B cell (primary cell): ENCODE results near the gene RAB3B. TPM values are rescaled to one million over a fixed set of nuclear protein-coding genes. Genes with fewer than 3 reads are reported as not detected.

Experiments used
- ATAC-seq: fragments of 200-7000 bp; cut with Tn5 transposase; one replicate; pipeline ENCODE4 v1.10.0; 2021; ENCODE audit warnings: low read depth, mild to moderate bottlenecking, moderate number of reproducible peaks, moderate library complexity
- CTCF ChIA-PET: fragments of 350-600 bp; sonication (Branson Sonifier 250); formaldehyde crosslinking; loops from one replicate; lab custom pipeline; 2021; ENCODE audit warnings: antibody characterized with exemption, inconsistent platforms; lab: Charles Lee
- POLR2A ChIA-PET: fragments of 350-600 bp; sonication (Branson Sonifier 250); formaldehyde crosslinking; loops from one replicate; lab custom pipeline; 2021; ENCODE audit warnings: antibody characterized with exemption; lab: Charles Lee
- DNase-seq: peaks from one replicate; pipeline ENCODE4 v3.0.0; 2013
- H2AFZ ChIP-seq: 2 replicates; pipeline ENCODE4 v1.6.1; 2012; ENCODE audit warnings: mild to moderate bottlenecking, low read depth, low read length; ENCODE audit not compliant: insufficient read depth, poor library complexity, severe bottlenecking
- H3K27ac ChIP-seq, 2 donors: 1 replicate in 1 of 2; 2 replicates in 1 of 2; pipeline ENCODE4 v1.5.1; 2012 to 2013; ENCODE audit warnings: low read length in 2 of 2, mild to moderate bottlenecking in 2 of 2, moderate library complexity in 1 of 2
- H3K27me3 ChIP-seq, 4 experiments: fragments of 200-600 bp in 1 of 4; sonication (generic) in 1 of 4; replicated peaks in 1 of 4; 1 replicate in 2 of 4; 2 replicates in 2 of 4; pipeline versions ENCODE4 v1.6.1 to v1.7.0; 2013 to 2016; ENCODE audit warnings: low read length in 3 of 4, mild to moderate bottlenecking in 2 of 4, mixed read lengths in 1 of 4, moderate library complexity in 1 of 4; ENCODE audit not compliant: insufficient read depth in 4 of 4, control insufficient read depth in 3 of 4; ENCODE audit errors: control extremely low read depth in 1 of 4
- H3K36me3 ChIP-seq, 2 experiments: replicated peaks in 1 of 2; 1 replicate in 1 of 2; 2 replicates in 1 of 2; pipeline versions ENCODE4 v1.6.1 to v1.7.1; 2013; ENCODE audit warnings: low read length in 1 of 2; ENCODE audit not compliant: insufficient read depth in 2 of 2, control insufficient read depth in 1 of 2; ENCODE audit errors: control extremely low read depth in 1 of 2, extremely low read depth in 1 of 2
- H3K4me1 ChIP-seq, 2 donors: fragments of 200-600 bp in 1 of 2; sonication (generic) in 1 of 2; 1 replicate in 1 of 2; 2 replicates in 1 of 2; pipeline versions ENCODE4 v1.5.1 to v1.6.1; 2013 to 2017; ENCODE audit warnings: low read length in 2 of 2; ENCODE audit not compliant: control insufficient read depth in 2 of 2, insufficient read depth in 2 of 2
- H3K4me2 ChIP-seq: replicated peaks from 2 replicates; pipeline ENCODE3; 2012; ENCODE audit warnings: mild to moderate bottlenecking, low read depth, low read length; ENCODE audit not compliant: poor library complexity, severe bottlenecking
- H3K4me3 ChIP-seq, 5 experiments: fragments of 200-600 bp in 1 of 5; sonication (generic) in 1 of 5; 1 replicate in 3 of 5; 2 replicates in 2 of 5; pipeline versions ENCODE4 v1.5.1 to v1.7.0; 2011 to 2016; ENCODE audit warnings: low read length in 4 of 5, mild to moderate bottlenecking in 4 of 5, low read depth in 2 of 5, control low read depth in 1 of 5, moderate library complexity in 1 of 5; ENCODE audit not compliant: insufficient read depth in 1 of 5; ENCODE audit errors: control extremely low read depth in 1 of 5, extremely low read depth in 1 of 5
- H3K79me2 ChIP-seq: fragments of 200-600 bp; sonication (generic); one replicate; pipeline ENCODE4 v1.6.0; 2016; ENCODE audit warnings: low read length; ENCODE audit not compliant: control insufficient read depth, insufficient read depth
- H3K9ac ChIP-seq: fragments of 200-600 bp; sonication (generic); 2 replicates; pipeline ENCODE4 v1.6.1; 2017; ENCODE audit warnings: mild to moderate bottlenecking, low read length, moderate library complexity
- H3K9me3 ChIP-seq, 3 donors: one replicate each; pipeline versions ENCODE4 v1.6.1 to v1.7.1; 2013; ENCODE audit warnings: low read length in 2 of 3; ENCODE audit not compliant: control insufficient read depth in 2 of 3, insufficient read depth in 1 of 3; ENCODE audit errors: control extremely low read depth in 1 of 3
- H4K20me1 ChIP-seq: 2 replicates; pipeline ENCODE4 v1.6.0; 2012; ENCODE audit warnings: mild to moderate bottlenecking, low read length; ENCODE audit not compliant: insufficient read depth, control insufficient read depth, poor library complexity, severe bottlenecking
- H3K27ac Mint-ChIP-seq: one replicate; pipeline ENCODE4 v1.8.0; 2021; ENCODE audit warnings: mixed read lengths
- H3K27me3 Mint-ChIP-seq: one replicate; pipeline ENCODE4 v1.8.0; 2021; ENCODE audit warnings: mixed read lengths
- H3K4me1 Mint-ChIP-seq: one replicate; pipeline ENCODE4 v1.8.0; 2021; ENCODE audit warnings: mixed read lengths
- H3K4me3 Mint-ChIP-seq: one replicate; pipeline ENCODE4 v1.8.0; 2021; ENCODE audit warnings: mixed read lengths
- H3K9me3 Mint-ChIP-seq: one replicate; pipeline ENCODE4 v1.8.0; 2022; ENCODE audit warnings: mixed read lengths; ENCODE audit not compliant: insufficient read depth
- EZH2 ChIP-seq: IDR thresholded peaks from 2 replicates; pipeline ENCODE4 v1.6.1; 2012; ENCODE audit warnings: borderline replicate concordance, low read depth, mild to moderate bottlenecking, moderate library complexity, low read length; ENCODE audit not compliant: insufficient read depth, poor library complexity, severe bottlenecking
- WGBS: methylation state at CpG from one replicate; pipeline ENCODE4 v1.1.5; 2013; ENCODE audit warnings: missing lambda C conversion rate; ENCODE audit not compliant: insufficient coverage; 5-methylcytosine and 5-hydroxymethylcytosine counted together
- intact Hi-C: fragments of 100-400 bp; cut with micrococcal nuclease; formaldehyde crosslinking; loops from one replicate; pipeline ENCODE4 v1.10.0; 2022
- polyA plus RNA-seq: library from polyadenylated mRNA; depleted of rRNA; stranded (reverse); fragments of >200 nt; gene quantifications from 2 replicates; pipeline ENCODE4 v1.2.3, GENCODE V29; 2012
- total RNA-seq, 2 donors: library from RNA; stranded (reverse); fragments of 120-200 nt in 1 of 2; gene quantifications; 1 replicate in 1 of 2; 2 replicates in 1 of 2; pipeline versions ENCODE4 v1.2.3 to v1.2.4, GENCODE V29; 2013 to 2022
- TF ChIP-seq, protein P1 (sequence below): fragments of 200-600 bp; IDR thresholded peaks from one replicate; pipeline ENCODE4 v1.8.0; 2022; ENCODE audit warnings: antibody characterized with exemption, mild to moderate bottlenecking

RAB3B gene
- total and polyA plus RNA-seq, 2 donors (not counting 1 experiment from before 2014, with no cell fraction given): 0.02 TPM; not detected in 1

DNA sequence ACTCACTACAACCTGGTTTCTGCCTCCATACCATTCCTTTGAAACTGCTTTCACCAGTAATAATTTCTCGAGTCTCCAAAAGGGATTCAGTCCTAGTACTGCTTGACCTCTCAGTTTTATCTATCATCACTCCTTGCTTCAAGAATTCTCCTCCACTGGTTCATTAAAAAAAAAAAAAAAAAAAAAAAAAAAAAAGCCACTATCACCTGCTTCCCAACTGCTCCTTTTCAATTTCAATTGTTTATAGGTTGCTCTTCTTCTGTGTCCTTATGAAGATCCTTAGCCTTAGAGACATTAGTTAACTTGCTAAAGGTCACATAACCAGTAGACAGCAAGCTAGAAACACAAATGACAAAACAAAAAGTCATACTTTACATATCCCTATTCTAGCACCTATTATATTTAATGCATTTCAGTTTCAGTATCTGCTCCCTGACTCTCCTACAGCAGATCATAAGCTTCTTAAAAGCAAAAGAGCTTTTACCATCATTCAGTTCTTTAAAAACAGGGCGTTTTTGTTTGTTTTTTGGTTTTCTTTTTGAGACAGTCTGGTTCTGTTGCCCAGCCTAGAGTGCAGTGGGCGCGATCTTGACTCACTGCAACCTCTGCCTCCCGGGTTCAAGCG is 119.0 kb downstream of the RAB3B start:
- H3K4me3 ChIP-seq: no peak overlapping the region
- intact Hi-C loops: loop anchor here (10.0 kb wide), 2 partner anchors 47 to 637 kb away; partner anchors contain the start of gene RNF11
- 100% methylated on average over 1 of the region's 6 CpGs for WGBS
- H4K20me1 ChIP-seq: peaks cover 43% of the 10 kb centered on the region
- no peak for ATAC-seq
- no peak overlapping the region for H3K27ac ChIP-seq
- no peak overlapping the region for H2AFZ ChIP-seq
- no peaks in the 10 kb centered on the region for H3K27me3 ChIP-seq
- peaks cover 0 to 6% of the 10 kb centered on the region in 2 experiments for H3K36me3 ChIP-seq
- H3K9me3 ChIP-seq: no peaks in the 10 kb centered on the region
- Mint-ChIP-seq H3K4me3 (no peak overlapping the region), H3K27me3 (no peaks in the 10 kb centered on the region), H3K4me1 (peaks cover 64% of the 10 kb centered on the region), H3K9me3 (no peaks in the 10 kb centered on the region), H3K27ac (no peak overlapping the region)
- no peak overlapping the region for H3K4me2 ChIP-seq
- TF ChIP-seq, protein P1, sequence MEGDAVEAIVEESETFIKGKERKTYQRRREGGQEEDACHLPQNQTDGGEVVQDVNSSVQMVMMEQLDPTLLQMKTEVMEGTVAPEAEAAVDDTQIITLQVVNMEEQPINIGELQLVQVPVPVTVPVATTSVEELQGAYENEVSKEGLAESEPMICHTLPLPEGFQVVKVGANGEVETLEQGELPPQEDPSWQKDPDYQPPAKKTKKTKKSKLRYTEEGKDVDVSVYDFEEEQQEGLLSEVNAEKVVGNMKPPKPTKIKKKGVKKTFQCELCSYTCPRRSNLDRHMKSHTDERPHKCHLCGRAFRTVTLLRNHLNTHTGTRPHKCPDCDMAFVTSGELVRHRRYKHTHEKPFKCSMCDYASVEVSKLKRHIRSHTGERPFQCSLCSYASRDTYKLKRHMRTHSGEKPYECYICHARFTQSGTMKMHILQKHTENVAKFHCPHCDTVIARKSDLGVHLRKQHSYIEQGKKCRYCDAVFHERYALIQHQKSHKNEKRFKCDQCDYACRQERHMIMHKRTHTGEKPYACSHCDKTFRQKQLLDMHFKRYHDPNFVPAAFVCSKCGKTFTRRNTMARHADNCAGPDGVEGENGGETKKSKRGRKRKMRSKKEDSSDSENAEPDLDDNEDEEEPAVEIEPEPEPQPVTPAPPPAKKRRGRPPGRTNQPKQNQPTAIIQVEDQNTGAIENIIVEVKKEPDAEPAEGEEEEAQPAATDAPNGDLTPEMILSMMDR: no peak
- no peak for TF ChIP-seq EZH2
- ChIA-PET CTCF (interaction anchor here (0.6 to 1.5 kb wide), 2 partner anchors 9 to 313 kb away, joined by 3 to 4 read pairs; no protein-coding TSS in a partner anchor), POLR2A (no interaction called here)
- peaks cover 86% of the 10 kb centered on the region for H3K79me2 ChIP-seq
- H3K4me1 ChIP-seq: peaks cover 2 to 6% of the 10 kb centered on the region in 2 donors
- DNase-seq: no peak
- no peak overlapping the region for H3K9ac ChIP-seq

DNA sequence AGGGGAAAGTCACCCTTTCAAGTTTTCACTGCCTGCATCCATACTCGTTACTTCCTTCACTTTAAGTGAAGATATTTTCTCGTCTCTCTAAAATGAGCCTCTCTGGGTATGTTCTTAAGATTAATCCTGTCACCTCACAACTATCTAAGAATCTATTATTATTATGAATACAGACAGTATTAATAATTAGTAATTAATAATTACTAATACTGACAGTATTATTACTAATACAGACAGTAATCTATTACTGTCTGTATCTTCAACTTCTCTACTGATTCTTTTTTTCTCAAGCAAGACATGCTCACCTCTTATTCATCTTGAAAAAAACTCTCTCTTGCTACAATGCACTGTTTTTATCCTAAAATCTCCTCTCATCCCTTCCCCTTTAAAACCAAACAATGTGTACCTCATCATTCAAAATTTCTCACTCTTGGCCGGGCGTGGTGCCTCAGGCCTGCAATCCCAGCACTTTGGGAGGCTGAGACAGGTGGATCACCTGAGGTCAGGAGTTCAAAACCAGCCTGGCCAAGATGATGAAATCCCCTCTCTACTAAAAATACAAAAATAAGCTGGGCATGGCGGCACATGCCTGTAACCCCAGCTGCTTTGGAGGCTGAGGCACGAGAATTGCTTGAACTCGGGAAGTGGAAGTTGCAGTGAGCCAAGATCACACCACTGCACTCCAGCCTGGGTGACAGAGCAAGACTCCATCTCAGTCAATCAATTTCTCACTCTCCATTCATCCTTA is 119.7 kb downstream of the RAB3B start:
- Mint-ChIP-seq H3K27ac (no peak overlapping the region), H3K4me3 (no peak overlapping the region), H3K9me3 (no peaks in the 10 kb centered on the region), H3K27me3 (no peaks in the 10 kb centered on the region), H3K4me1 (peaks cover 63% of the 10 kb centered on the region)
- WGBS: 93% methylated on average over 5 of the region's 7 CpGs
- H3K4me3 ChIP-seq: no peak overlapping the region
- H3K27ac ChIP-seq: no peak overlapping the region
- peaks cover 0 to 6% of the 10 kb centered on the region in 2 experiments for H3K36me3 ChIP-seq
- ChIA-PET POLR2A (no interaction called here), CTCF (no interaction called here)
- H3K4me1 ChIP-seq: peaks cover 0 to 5% of the 10 kb centered on the region in 2 donors
- H3K79me2 ChIP-seq: peaks cover 84% of the 10 kb centered on the region
- no peaks in the 10 kb centered on the region for H3K9me3 ChIP-seq
- peaks cover 38% of the 10 kb centered on the region for H4K20me1 ChIP-seq
- intact Hi-C loops: loop anchor here (10.0 kb wide), 2 partner anchors 46 to 636 kb away; partner anchors contain the start of gene RNF11
- no peak overlapping the region for H3K4me2 ChIP-seq
- H3K27me3 ChIP-seq: no peaks in the 10 kb centered on the region
- no peak for ATAC-seq
- no peak for TF ChIP-seq EZH2
- TF ChIP-seq, protein P1: no peak
- no peak for DNase-seq
- no peak overlapping the region for H3K9ac ChIP-seq
- H2AFZ ChIP-seq: no peak overlapping the region
